ENCODE results near the gene UBE3D. TPM values are rescaled to one million over a fixed set of nuclear protein-coding genes. Genes with fewer than 3 reads are reported as not detected.
A peak's percentile ranks its signal among the peaks of the same experiment; 100 is the strongest.

The UBE3D gene
- total and polyA plus RNA-seq, 2 of the 4 experiments (the other 2 are of a cell fraction) = 3.2 to 6.3 TPM

- H3K18ac ChIP-seq (ENCODE audit: low read depth, low read length) = no peak overlapping the region
- H2AK5ac ChIP-seq (ENCODE audit: low read depth, low read length) = no peak overlapping the region
- H3K27ac ChIP-seq (ENCODE audit: insufficient read depth, low read length) = no peak overlapping the region
- H3K4me2 ChIP-seq (ENCODE audit: low read depth, low read length) = no peak overlapping the region
- TF ChIP-seq USF2 (IDR thresholded peaks at IDR 0.05; ENCODE audit: low read depth, low read length) (no peak), FOS (IDR thresholded peaks at IDR 0.05; ENCODE audit: low read depth, low read length) (no peak), MAFK (IDR thresholded peaks at IDR 0.05; ENCODE audit: low read depth, low read length) (no peak), CHD1 (IDR thresholded peaks at IDR 0.05; ENCODE audit: low read depth, low read length) (no peak), NFE2L2 (IDR thresholded peaks at IDR 0.05; ENCODE audit: low read depth, low read length) (no peak), POLR2A (IDR thresholded peaks at IDR 0.05; ENCODE audit: low read depth, low read length) (no peak)
- dilution Hi-C loops (cut with HindIII; ENCODE audit: low sequenced_read_pairs, unreplicated experiment) (no loop called here), intact Hi-C loops (cut with micrococcal nuclease) (no loop called here), in situ Hi-C loops (cut with MboI; ENCODE audit: low sequenced_read_pairs) (no loop called here)
- no peak overlapping the region for H2BK5ac ChIP-seq (ENCODE audit: low read depth, low read length, poor library complexity, severe bottlenecking)
- H3K4me1 ChIP-seq (ENCODE audit: control insufficient read depth, insufficient read depth, low read length) = no peaks in the 10 kb centered on the region
- no peak overlapping the region for H3K4ac ChIP-seq (ENCODE audit: low read depth, low read length)
- no peak overlapping the region for H2AFZ ChIP-seq (replicated peaks; ENCODE audit: low read length, poor library complexity)
- H2AK9ac ChIP-seq (replicated peaks; ENCODE audit: low read depth, low read length, poor library complexity) = no peak overlapping the region
- ATAC-seq (ENCODE audit: low read depth) (peak; percentile 42), DNase-seq (no peak)
- H4K5ac ChIP-seq (ENCODE audit: low read depth, low read length) = no peak overlapping the region
- H4K8ac ChIP-seq (ENCODE audit: low read depth in 2 of 2, low read length in 2 of 2) = no peak overlapping the region
- no peak overlapping the region for H4K91ac ChIP-seq (ENCODE audit: insufficient read depth, low read depth, low read length)
- no peak overlapping the region for H2BK20ac ChIP-seq (ENCODE audit: low read depth, low read length)
- H3K36me3 ChIP-seq (ENCODE audit: control insufficient read depth, insufficient read depth, low read length) = no peaks in the 10 kb centered on the region; the same call in 1 of the 2 replicates
- no peaks in the 10 kb centered on the region for H3K9me3 ChIP-seq (ENCODE audit: control insufficient read depth, insufficient read depth, low read length)
- no peak overlapping the region for H2BK15ac ChIP-seq (ENCODE audit: low read depth, low read length)
- ChIA-PET CTCF (interaction anchor here (0.6 kb wide), 1 partner anchor 130 kb away, joined by 3 read pairs; no protein-coding TSS in a partner anchor), POLR2A (ENCODE audit: unreplicated experiment) (no interaction called here)
- H3K14ac ChIP-seq (replicated peaks; ENCODE audit: low read depth, low read length) = no peak overlapping the region
- H3K4me3 ChIP-seq (ENCODE audit: insufficient read depth, low read depth, low read length) = no peak overlapping the region
- no peaks in the 10 kb centered on the region for H3K9me1 ChIP-seq (ENCODE audit: insufficient read depth, low read length)
- no TSS peak for BruUV-seq (replicated peaks)
- H3K9ac ChIP-seq (ENCODE audit: low read depth, low read length) = no peak overlapping the region
- H3K23ac ChIP-seq (ENCODE audit: low read depth, low read length) = no peak overlapping the region
- H2BK120ac ChIP-seq (ENCODE audit: low read depth, low read length) = no peak overlapping the region
- H4K20me1 ChIP-seq (ENCODE audit: insufficient read depth, low read length) = no peaks in the 10 kb centered on the region
- H3K27me3 ChIP-seq (ENCODE audit: control insufficient read depth, insufficient read depth, low read length) = no peaks in the 10 kb centered on the region
- H3K56ac ChIP-seq (ENCODE audit: extremely low read depth, insufficient read depth, low read length) = no peak overlapping the region
- no peaks in the 10 kb centered on the region for H3K79me1 ChIP-seq (ENCODE audit: low read depth in 1 of 2, low read length in 2 of 2)
Observed at GRCh38 chr6:82891076-82891475, 174.6 kb downstream of the UBE3D start.

Data from IMR-90 (cell line).